ENCODE measurements around the gene ERICH6B. TPM values are rescaled to one million over a fixed set of nuclear protein-coding genes. Genes with fewer than 3 reads are reported as not detected.

The ERICH6B gene
- polyA plus RNA-seq, 1 donor: 1.2 TPM

GRCh38 chr13:45601680-45602079 lies 13.9 kb downstream of the ERICH6B start:
- DNase-seq (ENCODE audit: low read depth): no peak

- no peak for DNase-seq (ENCODE audit: low read depth)
Measured at GRCh38 chr13:45598597-45598996, 16.9 kb downstream of the ERICH6B start.

GRCh38 chr13:45596800-45597475 lies 18.6 kb downstream of the ERICH6B start:
- no peak for DNase-seq (ENCODE audit: low read depth)

- no peak for DNase-seq (ENCODE audit: low read depth)
Measured at GRCh38 chr13:45595965-45596364, 19.6 kb downstream of the ERICH6B start.

GRCh38 chr13:45594764-45595163 lies 20.8 kb downstream of the ERICH6B start:
- no peak for DNase-seq (ENCODE audit: low read depth)

GRCh38 chr13:45594227-45594626 lies 21.3 kb downstream of the ERICH6B start:
- DNase-seq (ENCODE audit: low read depth): no peak

GRCh38 chr13:45592758-45593157 lies 22.8 kb downstream of the ERICH6B start:
- no peak for DNase-seq (ENCODE audit: low read depth)

GRCh38 chr13:45590066-45590465 lies 25.5 kb downstream of the ERICH6B start:
- no peak for DNase-seq (ENCODE audit: low read depth)

- DNase-seq (ENCODE audit: low read depth): no peak
Measured at GRCh38 chr13:45587897-45588296, 27.6 kb downstream of the ERICH6B start.

GRCh38 chr13:45584816-45585215 lies 30.7 kb downstream of the ERICH6B start:
- no peak for DNase-seq (ENCODE audit: low read depth)

GRCh38 chr13:45582408-45583076 lies 33.0 kb downstream of the ERICH6B start:
- DNase-seq (ENCODE audit: low read depth): no peak

GRCh38 chr13:45576466-45576865 lies 39.1 kb downstream of the ERICH6B start:
- no peak for DNase-seq (ENCODE audit: low read depth)

- no peak for DNase-seq (ENCODE audit: low read depth)
Measured at GRCh38 chr13:45575830-45576180, 39.7 kb downstream of the ERICH6B start.

- no peak for DNase-seq (ENCODE audit: low read depth)
Measured at GRCh38 chr13:45575146-45575829, 40.3 kb downstream of the ERICH6B start.

- no peak for DNase-seq (ENCODE audit: low read depth)
Measured at GRCh38 chr13:45565331-45565730, 50.2 kb downstream of the ERICH6B start.

GRCh38 chr13:45564133-45564776 lies 51.3 kb downstream of the ERICH6B start:
- no peak for DNase-seq (ENCODE audit: low read depth)

- no peak for DNase-seq (ENCODE audit: low read depth)
Measured at GRCh38 chr13:45554604-45555109, 60.9 kb downstream of the ERICH6B start.

- no peak for DNase-seq (ENCODE audit: low read depth)
Measured at GRCh38 chr13:45548281-45548680, 67.3 kb downstream of the ERICH6B start.

- DNase-seq (ENCODE audit: low read depth): no peak
Measured at GRCh38 chr13:45546410-45546765, 69.2 kb downstream of the ERICH6B start.

- no peak for DNase-seq (ENCODE audit: low read depth)
Measured at GRCh38 chr13:45545686-45546409, 69.7 kb downstream of the ERICH6B start.

- no peak for DNase-seq (ENCODE audit: low read depth)
Measured at GRCh38 chr13:45544520-45544919, 71.0 kb downstream of the ERICH6B start.

- no peak for DNase-seq (ENCODE audit: low read depth)
Measured at GRCh38 chr13:45542878-45543277, 72.7 kb downstream of the ERICH6B start.

Measured in forelimb muscle (tissue), 1 donor.